ENCODE results near the gene SLC5A9. TPM values are rescaled to one million over a fixed set of nuclear protein-coding genes. Genes with fewer than 3 reads are reported as not detected.

Gene SLC5A9
- total and polyA plus RNA-seq, 8 donors, result 0.28 to 1.8 (median 0.92) TPM; not detected in 3

- intact Hi-C loops (cut with DNase I; ENCODE audit: low total_unique reads), result no loop called here
- DNase-seq, result peak in 1 of 2 donors; percentile 31
- H3K4me3 ChIP-seq, result no peak overlapping the region
- H3K4me1 ChIP-seq, result peaks cover 0 to 14% (median 2%) of the 10 kb centered on the region in 4 donors
- TF ChIP-seq CTCF (IDR thresholded peaks at IDR 0.05), result no peak
- H3K27ac ChIP-seq, result peak overlapping the region; percentile 33 to 75 (median 57)
- no peaks in the 10 kb centered on the region for H3K27me3 ChIP-seq
- 54 to 68% (median 64%) methylated on average over 2 of the region's 2 CpGs for WGBS, 5 donors
- no peaks in the 10 kb centered on the region for H3K36me3 ChIP-seq
- H3K9me3 ChIP-seq, result no peaks in the 10 kb centered on the region
Measured at GRCh38 chr1:48245106-48245505, 22.6 kb downstream of the SLC5A9 start.

GRCh38 chr1:48246727-48247126 lies 24.2 kb downstream of the SLC5A9 start:
- Histone ChIP-seq H3K36me3 (no peaks in the 10 kb centered on the region), H3K9me3 (no peaks in the 10 kb centered on the region), H3K4me1 (peaks cover 0 to 14% (median 2%) of the 10 kb centered on the region in 4 donors), H3K27ac (peak overlapping the region in 2 of 5 donors; percentile 25 to 42), H3K27me3 (no peaks in the 10 kb centered on the region), H3K4me3 (no peak overlapping the region)
- intact Hi-C loops (cut with DNase I; ENCODE audit: low total_unique reads), result no loop called here
- 38 to 75% (median 69%) methylated on average over 1 of the region's 1 CpG for WGBS, 5 donors
- TF ChIP-seq CTCF (IDR thresholded peaks at IDR 0.05), result no peak
- no peak for TF ChIP-seq POLR2A (IDR thresholded peaks at IDR 0.05)
- peak in 2 of 3 donors; percentile 56 to 81 for TF ChIP-seq POLR2AphosphoS5 (IDR thresholded peaks at IDR 0.05)
- no peak for TF ChIP-seq EP300 (IDR thresholded peaks at IDR 0.05)
- peak; percentile 57 to 91 for DNase-seq

GRCh38 chr1:48248356-48248755 lies 25.8 kb downstream of the SLC5A9 start:
- intact Hi-C loops (cut with DNase I; ENCODE audit: low total_unique reads), result no loop called here
- TF ChIP-seq POLR2A (IDR thresholded peaks at IDR 0.05), result no peak
- no peak for TF ChIP-seq EP300 (IDR thresholded peaks at IDR 0.05)
- TF ChIP-seq CTCF (IDR thresholded peaks at IDR 0.05), result no peak
- TF ChIP-seq POLR2AphosphoS5 (IDR thresholded peaks at IDR 0.05), result no peak
- no peak for DNase-seq
- no peaks in the 10 kb centered on the region for H3K9me3 ChIP-seq
- no peak overlapping the region for H3K27ac ChIP-seq
- no peaks in the 10 kb centered on the region for H3K36me3 ChIP-seq
- WGBS, 5 donors, result 82 to 94% (median 92%) methylated on average over 4 of the region's 4 CpGs
- H3K4me1 ChIP-seq, result peaks cover 0 to 14% (median 2%) of the 10 kb centered on the region in 4 donors
- H3K4me3 ChIP-seq, result no peak overlapping the region
- no peaks in the 10 kb centered on the region for H3K27me3 ChIP-seq

- Histone ChIP-seq H3K4me1 (peaks cover 0 to 14% (median 2%) of the 10 kb centered on the region in 4 donors), H3K36me3 (no peaks in the 10 kb centered on the region), H3K4me3 (no peak overlapping the region), H3K9me3 (no peaks in the 10 kb centered on the region), H3K27me3 (no peaks in the 10 kb centered on the region), H3K27ac (no peak overlapping the region)
- TF ChIP-seq EP300 (IDR thresholded peaks at IDR 0.05), result no peak
- TF ChIP-seq CTCF (IDR thresholded peaks at IDR 0.05), result no peak
- no peak for TF ChIP-seq POLR2A (IDR thresholded peaks at IDR 0.05)
- TF ChIP-seq POLR2AphosphoS5 (IDR thresholded peaks at IDR 0.05), result no peak
- intact Hi-C loops (cut with DNase I; ENCODE audit: low total_unique reads), result no loop called here
- DNase-seq, result no peak
- WGBS, 5 donors, result 88 to 93% (median 88%) methylated on average over 3 of the region's 3 CpGs
Measured at GRCh38 chr1:48249868-48250267, 27.4 kb downstream of the SLC5A9 start.
